K562 (cell line): Measurements from ENCODE around the gene TICAM1. TPM values are rescaled to one million over a fixed set of nuclear protein-coding genes. Genes with fewer than 3 reads are reported as not detected.

ENCODE experiments used
- ARID4B ChIP-seq: sonication (generic); formaldehyde crosslinking; IDR thresholded peaks from 2 replicates; pipeline ENCODE4 v1.8.0; 2022; ENCODE audit warnings: mild to moderate bottlenecking, missing genetic modification reagents
- BRCA1 ChIP-seq, 2 experiments: fragments of 450-650 bp in 1 of 2; sonication (generic) in 1 of 2; formaldehyde crosslinking in 1 of 2; IDR thresholded peaks; 2 replicates each; pipeline versions ENCODE4 v1.5.0 to v1.6.1; 2017 to 2020; ENCODE audit warnings: mild to moderate bottlenecking in 1 of 2, missing genetic modification reagents in 1 of 2
- CBX3 ChIP-seq, 2 experiments: IDR thresholded peaks; 1 replicate in 1 of 2; 2 replicates in 1 of 2; pipeline ENCODE4 v1.6.1; 2012; ENCODE audit warnings: inconsistent platforms in 2 of 2, low read length in 2 of 2, borderline replicate concordance in 1 of 2, control low read depth in 1 of 2
- CTCFL ChIP-seq: IDR thresholded peaks from 2 replicates; pipeline ENCODE4 v1.6.1; 2011; ENCODE audit warnings: borderline replicate concordance, low read depth, mild to moderate bottlenecking, moderate library complexity, low read length; ENCODE audit not compliant: insufficient read depth, poor library complexity, severe bottlenecking
- EZH2 ChIP-seq: IDR thresholded peaks from 2 replicates; pipeline ENCODE4 v1.6.1; 2012; ENCODE audit warnings: low read depth, mild to moderate bottlenecking, inconsistent platforms, low read length, borderline replicate concordance
- GATAD2B ChIP-seq: fragments of 450-650 bp; IDR thresholded peaks from 2 replicates; pipeline ENCODE4 v1.6.1; 2017; ENCODE audit warnings: mild to moderate bottlenecking, borderline replicate concordance
- NR1H2 ChIP-seq: sonication (generic); formaldehyde crosslinking; IDR thresholded peaks from 2 replicates; pipeline ENCODE4 v1.4.0; 2020; ENCODE audit warnings: mild to moderate bottlenecking, missing genetic modification reagents
- RCOR1 ChIP-seq, 2 experiments: IDR thresholded peaks; 2 replicates each; pipeline ENCODE4 v1.6.1; 2012; ENCODE audit warnings: low read depth in 2 of 2, low read length in 2 of 2, borderline replicate concordance in 1 of 2, improper control_type of control experiment in 1 of 2
- TCF7L2 ChIP-seq: fragments of 150-350 bp; IDR thresholded peaks from 2 replicates; pipeline ENCODE4 v1.6.1; 2016; ENCODE audit warnings: low read depth, mild to moderate bottlenecking, low read length, moderate library complexity
- ZBTB7A ChIP-seq: IDR thresholded peaks from 2 replicates; pipeline ENCODE4 v1.6.1; 2011; ENCODE audit warnings: low read depth, mild to moderate bottlenecking, low read length, moderate library complexity, borderline replicate concordance; ENCODE audit not compliant: control insufficient read depth
- ZNF143 ChIP-seq: sonication (generic); formaldehyde crosslinking; IDR thresholded peaks from 2 replicates; pipeline ENCODE4 v1.9.0; 2022; ENCODE audit warnings: mild to moderate bottlenecking, missing genetic modification reagents
- ZNF311 ChIP-seq: fragments of 250-450 bp; sonication (Bioruptor Pico); IDR thresholded peaks from 2 replicates; pipeline ENCODE4 v1.4.0; 2020; ENCODE audit warnings: mild to moderate bottlenecking, moderate library complexity
- ZNF41 ChIP-seq: fragments of 250-450 bp; sonication (Bioruptor Pico); conservative IDR thresholded peaks from 2 replicates; pipeline ENCODE4 v1.4.0; 2020; ENCODE audit warnings: mild to moderate bottlenecking
- ZNF780A ChIP-seq: fragments of 250-450 bp; sonication (Bioruptor Pico); IDR thresholded peaks from 2 replicates; pipeline ENCODE4 v1.5.0; 2021; ENCODE audit warnings: mild to moderate bottlenecking
- ZSCAN29 ChIP-seq: fragments of 450-650 bp; IDR thresholded peaks from 2 replicates; pipeline ENCODE4 v1.6.1; 2017
- polyA plus RNA-seq, 8 experiments: library from polyadenylated mRNA; depleted of rRNA in 4 of 8; stranded (reverse) in 5 of 8; unstranded in 3 of 8; fragments of >200 nt; fragmentation: Nextera tagmentation in 2 of 8; fragmentation: Illumina TruSeq in 1 of 8; extraction: Ambion mirVana in 2 of 8; extraction: Trizol in 1 of 8; gene quantifications; 2 replicates each; pipeline versions ENCODE4 v1.2.1 to v1.2.3, GENCODE V29; 2011 to 2014; ENCODE audit warnings: inconsistent platforms in 1 of 8, missing spikeins in 1 of 8
- total RNA-seq, 7 experiments: library from RNA; depleted of rRNA in 6 of 7; stranded (reverse); fragments of >200 nt in 6 of 7; fragmentation: Illumina TruSeq in 2 of 7; extraction: Trizol in 2 of 7; gene quantifications; 2 replicates each; pipeline versions ENCODE4 v1.2.1 to v1.2.3, GENCODE V29; 2011 to 2021; ENCODE audit warnings: low replicate concordance in 1 of 7
- TF ChIP-seq, protein P1 (sequence below): fragments of 200-800 bp; sonication (Bioruptor generic); IDR thresholded peaks from 2 replicates; pipeline ENCODE4 v1.6.1; 2017; ENCODE audit warnings: missing genetic modification characterization, missing compliant biosample characterization
- TF ChIP-seq, protein P2 (sequence below): sonication (generic); formaldehyde crosslinking; IDR thresholded peaks from 2 replicates; pipeline ENCODE4 v1.8.1; 2022; ENCODE audit warnings: missing genetic modification reagents

TICAM1 gene
- total and polyA plus RNA-seq, 9 of the 15 experiments (the other 6 are each of a cell fraction or from before 2014, with no cell fraction given), result 0.07 to 11.6 (median 1.5) TPM

DNA sequence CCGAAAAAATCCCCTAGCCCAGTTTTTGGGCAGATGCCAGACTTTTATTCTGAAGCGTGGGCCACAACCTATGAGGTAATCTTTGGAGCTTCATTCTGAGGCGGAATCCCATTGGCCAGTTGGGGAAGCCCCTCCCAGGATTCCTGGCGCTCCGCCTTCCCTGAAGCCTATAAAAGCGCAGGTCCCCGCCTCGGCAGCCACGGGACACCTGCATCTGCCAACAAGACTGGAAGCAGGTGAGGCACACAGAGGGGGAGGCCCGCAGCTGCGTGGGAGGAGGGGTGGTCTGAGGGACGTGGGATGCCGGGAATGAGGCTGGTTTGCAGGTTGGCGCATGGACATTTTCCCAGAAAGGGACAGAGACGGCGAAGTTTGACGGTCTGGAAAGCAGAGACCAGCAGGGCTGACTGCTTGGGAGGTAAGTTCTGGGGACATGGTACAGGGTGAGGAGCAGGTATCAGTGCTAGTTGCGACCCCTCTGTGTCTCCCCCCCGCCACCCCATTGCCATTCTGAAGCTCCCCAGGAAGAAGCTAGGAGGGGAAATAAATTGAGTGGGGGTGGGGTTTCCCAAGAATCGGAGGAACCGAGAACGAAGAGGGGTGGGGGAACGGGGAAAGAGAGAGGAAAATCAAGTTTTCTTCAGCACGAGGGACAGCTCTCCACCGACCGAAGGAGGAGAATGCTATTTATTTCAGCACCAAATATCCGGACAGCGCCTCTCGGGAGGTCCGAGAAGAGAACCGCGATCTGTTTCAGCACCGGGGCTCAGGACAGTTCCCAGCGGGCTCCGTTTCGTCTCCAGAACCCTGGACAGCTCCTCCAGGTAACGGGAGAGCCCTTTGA is 62.4 kb downstream of the TICAM1 start (continued):
- TF ChIP-seq RCOR1 (IDR thresholded peaks at IDR 0.05; ENCODE audit: borderline replicate concordance in 1 of 2, low read depth in 2 of 2, low read length in 2 of 2) (peak; percentile 18 to 99; a peak in 3 of 4 replicates), ARID4B (CRISPR knock-in tag) (peak; percentile 100), ZNF143 (CRISPR knock-in tag) (no peak; the same call in 1 of the 2 replicates), GATAD2B (0 out of 2 replicates have a peak, but pooled peaks have one; percentile 40), ZNF41 (peak; percentile 76; the same call in 1 of the 2 replicates), EZH2 (no peak), ZSCAN29 (no peak), ZNF311 (peak; percentile 93), BRCA1 (IDR thresholded peaks at IDR 0.05) (no peak), BRCA1 (CRISPR knock-in tag; IDR thresholded peaks at IDR 0.05) (peak; percentile 99; the same call in 1 of the 2 replicates), TCF7L2 (no peak), CBX3 (IDR thresholded peaks at IDR 0.05; ENCODE audit: borderline replicate concordance in 1 of 2, low read length in 2 of 2) (peak in 1 of 2 experiments; percentile 98; a peak in 2 of 3 replicates), ZBTB7A (peak; percentile 62; the same call in 1 of the 2 replicates), ZNF780A (CRISPR knock-in tag) (no peak), CTCFL (no peak), NR1H2 (CRISPR knock-in tag) (peak; percentile 99)
- TF ChIP-seq, protein P1, sequence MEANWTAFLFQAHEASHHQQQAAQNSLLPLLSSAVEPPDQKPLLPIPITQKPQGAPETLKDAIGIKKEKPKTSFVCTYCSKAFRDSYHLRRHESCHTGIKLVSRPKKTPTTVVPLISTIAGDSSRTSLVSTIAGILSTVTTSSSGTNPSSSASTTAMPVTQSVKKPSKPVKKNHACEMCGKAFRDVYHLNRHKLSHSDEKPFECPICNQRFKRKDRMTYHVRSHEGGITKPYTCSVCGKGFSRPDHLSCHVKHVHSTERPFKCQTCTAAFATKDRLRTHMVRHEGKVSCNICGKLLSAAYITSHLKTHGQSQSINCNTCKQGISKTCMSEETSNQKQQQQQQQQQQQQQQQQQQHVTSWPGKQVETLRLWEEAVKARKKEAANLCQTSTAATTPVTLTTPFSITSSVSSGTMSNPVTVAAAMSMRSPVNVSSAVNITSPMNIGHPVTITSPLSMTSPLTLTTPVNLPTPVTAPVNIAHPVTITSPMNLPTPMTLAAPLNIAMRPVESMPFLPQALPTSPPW (CRISPR knock-in tag), result peak; percentile 66
- TF ChIP-seq, protein P2, sequence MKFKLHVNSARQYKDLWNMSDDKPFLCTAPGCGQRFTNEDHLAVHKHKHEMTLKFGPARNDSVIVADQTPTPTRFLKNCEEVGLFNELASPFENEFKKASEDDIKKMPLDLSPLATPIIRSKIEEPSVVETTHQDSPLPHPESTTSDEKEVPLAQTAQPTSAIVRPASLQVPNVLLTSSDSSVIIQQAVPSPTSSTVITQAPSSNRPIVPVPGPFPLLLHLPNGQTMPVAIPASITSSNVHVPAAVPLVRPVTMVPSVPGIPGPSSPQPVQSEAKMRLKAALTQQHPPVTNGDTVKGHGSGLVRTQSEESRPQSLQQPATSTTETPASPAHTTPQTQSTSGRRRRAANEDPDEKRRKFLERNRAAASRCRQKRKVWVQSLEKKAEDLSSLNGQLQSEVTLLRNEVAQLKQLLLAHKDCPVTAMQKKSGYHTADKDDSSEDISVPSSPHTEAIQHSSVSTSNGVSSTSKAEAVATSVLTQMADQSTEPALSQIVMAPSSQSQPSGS, result peak; percentile 94
